ENCODE results near the gene CD74.

DNA sequence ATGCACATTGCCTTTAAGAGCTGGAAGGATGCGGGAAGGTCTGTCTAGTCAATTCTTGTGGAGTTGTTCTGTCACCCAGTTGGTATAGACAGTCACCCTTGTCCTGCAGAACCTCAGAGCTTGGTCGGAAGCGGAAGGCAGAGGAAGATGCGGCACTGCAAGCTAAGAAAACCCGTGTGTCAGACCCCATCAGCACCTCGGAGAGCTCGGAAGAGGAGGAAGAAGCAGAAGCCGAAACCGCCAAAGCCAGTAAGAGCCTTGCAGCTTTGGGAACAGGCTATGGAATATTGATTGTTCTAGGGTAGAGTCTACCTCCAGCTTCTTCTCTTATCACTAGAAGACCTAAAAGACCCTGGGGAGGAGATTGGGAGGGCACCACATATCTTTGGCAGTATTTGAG, 48.7 kb downstream of the CD74 start:
- TF ChIP-seq, protein P1, sequence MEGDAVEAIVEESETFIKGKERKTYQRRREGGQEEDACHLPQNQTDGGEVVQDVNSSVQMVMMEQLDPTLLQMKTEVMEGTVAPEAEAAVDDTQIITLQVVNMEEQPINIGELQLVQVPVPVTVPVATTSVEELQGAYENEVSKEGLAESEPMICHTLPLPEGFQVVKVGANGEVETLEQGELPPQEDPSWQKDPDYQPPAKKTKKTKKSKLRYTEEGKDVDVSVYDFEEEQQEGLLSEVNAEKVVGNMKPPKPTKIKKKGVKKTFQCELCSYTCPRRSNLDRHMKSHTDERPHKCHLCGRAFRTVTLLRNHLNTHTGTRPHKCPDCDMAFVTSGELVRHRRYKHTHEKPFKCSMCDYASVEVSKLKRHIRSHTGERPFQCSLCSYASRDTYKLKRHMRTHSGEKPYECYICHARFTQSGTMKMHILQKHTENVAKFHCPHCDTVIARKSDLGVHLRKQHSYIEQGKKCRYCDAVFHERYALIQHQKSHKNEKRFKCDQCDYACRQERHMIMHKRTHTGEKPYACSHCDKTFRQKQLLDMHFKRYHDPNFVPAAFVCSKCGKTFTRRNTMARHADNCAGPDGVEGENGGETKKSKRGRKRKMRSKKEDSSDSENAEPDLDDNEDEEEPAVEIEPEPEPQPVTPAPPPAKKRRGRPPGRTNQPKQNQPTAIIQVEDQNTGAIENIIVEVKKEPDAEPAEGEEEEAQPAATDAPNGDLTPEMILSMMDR (IDR thresholded peaks at IDR 0.05), result no peak
- no peak for TF ChIP-seq POLR2A (IDR thresholded peaks at IDR 0.05)

Data from thyroid gland (tissue), 4 donors.